Breast epithelium (tissue), 3 donors: Measurements from ENCODE around the gene C3orf70.

Experiments used
- CTCF ChIP-seq, 3 donors: fragments of 450-650 bp; IDR thresholded peaks; one replicate each; pipeline ENCODE4 v1.5.1; 2016 to 2017; ENCODE audit warnings: antibody characterized with exemption in 3 of 3, mild to moderate bottlenecking in 3 of 3, moderate library complexity in 3 of 3
- POLR2A ChIP-seq: fragments of 450-650 bp; IDR thresholded peaks from one replicate; pipeline ENCODE4 v1.6.1; 2016; ENCODE audit warnings: antibody characterized with exemption, mild to moderate bottlenecking, moderate library complexity
- POLR2AphosphoS5 ChIP-seq, 3 donors: sonication (generic); formaldehyde crosslinking; IDR thresholded peaks; one replicate each; pipeline ENCODE4 v1.6.1; 2017; ENCODE audit warnings: antibody characterized with exemption in 3 of 3

GRCh38 chr3:185175370-185175987, 22.6 kb upstream of the C3orf70 start:
- no peak for TF ChIP-seq POLR2A
- TF ChIP-seq POLR2AphosphoS5 (IDR thresholded peaks at IDR 0.05), result no peak
- no peak for TF ChIP-seq CTCF (IDR thresholded peaks at IDR 0.05)
